HFFc6 (cell line): Measurements from ENCODE around the gene PWWP2B. TPM values are rescaled to one million over a fixed set of nuclear protein-coding genes. Genes with fewer than 3 reads are reported as not detected.

Experiments used
- DNase-seq: peaks from one replicate; pipeline ENCODE4 v3.0.0-alpha.2; 2018
- H3K27ac Mint-ChIP-seq: 2 replicates; pipeline ENCODE4 v1.8.0; 2020; ENCODE audit warnings: mild to moderate bottlenecking, mixed read lengths
- H3K27me3 Mint-ChIP-seq: 2 replicates; pipeline ENCODE4 v1.8.0; 2021; ENCODE audit warnings: mild to moderate bottlenecking, moderate library complexity, mixed read lengths; ENCODE audit not compliant: insufficient read depth
- H3K36me3 Mint-ChIP-seq: 2 replicates; pipeline ENCODE4 v1.8.0; 2021; ENCODE audit warnings: low read depth, mixed read lengths
- H3K4me1 Mint-ChIP-seq: 2 replicates; pipeline ENCODE4 v1.8.0; 2020; ENCODE audit warnings: low read depth, mixed read lengths
- H3K4me3 Mint-ChIP-seq: 2 replicates; pipeline ENCODE4 v1.8.0; 2020; ENCODE audit warnings: mild to moderate bottlenecking, moderate library complexity, mixed read lengths
- H3K9me3 Mint-ChIP-seq: 2 replicates; pipeline ENCODE4 v1.8.0; 2020; ENCODE audit warnings: mild to moderate bottlenecking, mixed read lengths
- total RNA-seq, 6 experiments: library from RNA; stranded (reverse); fragmentation: NEBNext Ultra II Directional; extraction: Animal tissue kit (Norgen Biotek cat#: 25700); gene quantifications; 2 replicates in 1 of 6; 3 replicates in 5 of 6; pipeline ENCODE4 v1.2.3, GENCODE V29; 2021
- TF ChIP-seq, protein P1 (sequence below): fragments of 200-600 bp; sonication (generic); IDR thresholded peaks from 2 replicates; pipeline ENCODE4 v1.5.0; 2021; ENCODE audit warnings: antibody characterized with exemption, mild to moderate bottlenecking

PWWP2B gene
- total RNA-seq, 6 experiments from 2014 or later: 4.1 to 6.3 (median 4.7) TPM

DNA sequence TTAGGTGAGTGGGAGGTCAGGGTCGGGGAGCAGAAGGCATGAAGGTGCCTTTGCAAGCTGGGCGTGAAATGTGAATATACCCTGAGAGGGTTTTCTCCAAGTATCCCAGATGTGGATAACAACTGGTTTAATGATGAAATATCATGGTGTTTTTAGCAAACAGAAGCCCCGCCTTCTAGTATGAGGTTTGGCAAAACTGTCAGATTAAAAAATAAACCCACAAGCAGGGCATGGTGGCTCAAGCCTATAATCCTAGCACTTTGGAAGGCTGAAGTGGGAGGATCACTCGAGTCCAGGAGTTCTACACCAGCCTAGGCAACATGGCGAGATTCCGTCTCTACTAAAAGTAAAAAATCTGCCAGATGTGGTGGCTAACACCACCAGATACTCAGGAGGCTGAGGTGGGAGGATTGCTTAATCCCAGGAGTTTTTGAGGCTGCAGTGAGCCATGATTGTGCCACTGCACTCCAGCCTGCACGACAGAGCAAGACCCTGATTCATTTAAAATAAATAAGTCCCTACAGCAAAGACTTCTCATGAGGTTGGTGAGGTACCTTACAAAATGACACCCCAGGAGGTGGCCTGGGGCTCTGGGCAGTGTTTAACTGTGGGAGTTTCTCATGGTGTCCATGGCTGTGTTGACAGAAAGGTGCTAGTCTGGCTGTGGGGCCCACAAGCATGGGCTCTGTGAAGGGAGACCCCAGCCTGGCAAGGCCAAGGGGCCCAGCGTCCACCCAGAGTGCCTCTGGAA lies 6.7 kb upstream of the PWWP2B start:
- Mint-ChIP-seq H3K4me1 (peaks cover 15% of the 10 kb centered on the region), H3K27me3 (peaks cover 4% of the 10 kb centered on the region), H3K9me3 (no peaks in the 10 kb centered on the region), H3K36me3 (no peaks in the 10 kb centered on the region), H3K27ac (no peak overlapping the region), H3K4me3 (no peak overlapping the region)
- TF ChIP-seq, protein P1, sequence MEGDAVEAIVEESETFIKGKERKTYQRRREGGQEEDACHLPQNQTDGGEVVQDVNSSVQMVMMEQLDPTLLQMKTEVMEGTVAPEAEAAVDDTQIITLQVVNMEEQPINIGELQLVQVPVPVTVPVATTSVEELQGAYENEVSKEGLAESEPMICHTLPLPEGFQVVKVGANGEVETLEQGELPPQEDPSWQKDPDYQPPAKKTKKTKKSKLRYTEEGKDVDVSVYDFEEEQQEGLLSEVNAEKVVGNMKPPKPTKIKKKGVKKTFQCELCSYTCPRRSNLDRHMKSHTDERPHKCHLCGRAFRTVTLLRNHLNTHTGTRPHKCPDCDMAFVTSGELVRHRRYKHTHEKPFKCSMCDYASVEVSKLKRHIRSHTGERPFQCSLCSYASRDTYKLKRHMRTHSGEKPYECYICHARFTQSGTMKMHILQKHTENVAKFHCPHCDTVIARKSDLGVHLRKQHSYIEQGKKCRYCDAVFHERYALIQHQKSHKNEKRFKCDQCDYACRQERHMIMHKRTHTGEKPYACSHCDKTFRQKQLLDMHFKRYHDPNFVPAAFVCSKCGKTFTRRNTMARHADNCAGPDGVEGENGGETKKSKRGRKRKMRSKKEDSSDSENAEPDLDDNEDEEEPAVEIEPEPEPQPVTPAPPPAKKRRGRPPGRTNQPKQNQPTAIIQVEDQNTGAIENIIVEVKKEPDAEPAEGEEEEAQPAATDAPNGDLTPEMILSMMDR: no peak
- DNase-seq: no peak

DNA sequence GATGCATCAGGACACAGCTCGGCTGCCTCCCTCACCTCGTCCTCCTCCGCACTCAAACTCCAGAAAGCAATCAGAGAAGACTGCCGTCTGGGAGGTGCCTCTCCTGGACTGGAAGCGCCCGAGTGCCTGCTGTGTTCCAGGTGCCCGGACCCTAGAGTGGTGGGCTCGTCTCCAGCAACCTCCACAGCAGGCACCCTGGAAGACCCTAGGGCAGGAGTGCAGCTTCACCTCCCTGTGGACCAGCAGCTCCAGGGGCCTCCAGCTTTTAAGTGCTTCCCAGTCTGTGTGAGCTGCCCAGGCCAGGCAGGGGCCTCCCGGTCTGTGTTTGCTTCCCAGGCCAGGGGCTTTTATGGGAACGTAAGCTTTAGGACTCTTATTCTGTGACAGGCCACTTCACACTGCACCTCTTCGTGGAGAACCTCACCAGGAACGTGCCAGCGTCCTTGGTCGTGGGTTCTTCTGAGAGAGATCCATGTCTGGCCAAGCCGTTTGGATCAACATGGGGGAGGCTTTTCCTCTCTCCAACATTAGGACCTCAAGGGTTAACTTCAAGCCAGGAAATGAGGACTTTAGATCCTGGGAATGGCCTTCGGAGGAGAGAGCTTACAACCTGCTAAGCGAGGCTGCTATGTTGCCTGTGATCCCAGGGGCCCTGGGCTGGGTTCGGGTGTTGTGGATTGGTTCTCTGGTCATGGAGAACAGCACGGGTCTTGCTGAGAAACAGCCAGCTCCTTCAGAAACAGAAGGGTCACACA lies 5.9 kb upstream of the PWWP2B start:
- Mint-ChIP-seq H3K27me3 (peaks cover 2% of the 10 kb centered on the region), H3K9me3 (no peaks in the 10 kb centered on the region), H3K4me3 (no peak overlapping the region), H3K36me3 (no peaks in the 10 kb centered on the region), H3K27ac (no peak overlapping the region), H3K4me1 (peaks cover 15% of the 10 kb centered on the region)
- TF ChIP-seq, protein P1: no peak
- no peak for DNase-seq

GRCh38 chr10:132391676-132392020 lies 5.4 kb upstream of the PWWP2B start:
- peaks cover 2% of the 10 kb centered on the region for H3K27me3 Mint-ChIP-seq
- no peaks in the 10 kb centered on the region for H3K9me3 Mint-ChIP-seq
- H3K4me3 Mint-ChIP-seq: no peak overlapping the region
- H3K4me1 Mint-ChIP-seq: peaks cover 15% of the 10 kb centered on the region
- TF ChIP-seq, protein P1: no peak
- no peaks in the 10 kb centered on the region for H3K36me3 Mint-ChIP-seq
- no peak for DNase-seq
- no peak overlapping the region for H3K27ac Mint-ChIP-seq

GRCh38 chr10:132392184-132392800 lies 4.7 kb upstream of the PWWP2B start:
- H3K4me3 Mint-ChIP-seq: no peak overlapping the region
- no peak overlapping the region for H3K27ac Mint-ChIP-seq
- no peaks in the 10 kb centered on the region for H3K9me3 Mint-ChIP-seq
- peaks cover 2% of the 10 kb centered on the region for H3K27me3 Mint-ChIP-seq
- no peak for DNase-seq
- TF ChIP-seq, protein P1: no peak
- no peaks in the 10 kb centered on the region for H3K36me3 Mint-ChIP-seq
- H3K4me1 Mint-ChIP-seq: peaks cover 15% of the 10 kb centered on the region

DNA sequence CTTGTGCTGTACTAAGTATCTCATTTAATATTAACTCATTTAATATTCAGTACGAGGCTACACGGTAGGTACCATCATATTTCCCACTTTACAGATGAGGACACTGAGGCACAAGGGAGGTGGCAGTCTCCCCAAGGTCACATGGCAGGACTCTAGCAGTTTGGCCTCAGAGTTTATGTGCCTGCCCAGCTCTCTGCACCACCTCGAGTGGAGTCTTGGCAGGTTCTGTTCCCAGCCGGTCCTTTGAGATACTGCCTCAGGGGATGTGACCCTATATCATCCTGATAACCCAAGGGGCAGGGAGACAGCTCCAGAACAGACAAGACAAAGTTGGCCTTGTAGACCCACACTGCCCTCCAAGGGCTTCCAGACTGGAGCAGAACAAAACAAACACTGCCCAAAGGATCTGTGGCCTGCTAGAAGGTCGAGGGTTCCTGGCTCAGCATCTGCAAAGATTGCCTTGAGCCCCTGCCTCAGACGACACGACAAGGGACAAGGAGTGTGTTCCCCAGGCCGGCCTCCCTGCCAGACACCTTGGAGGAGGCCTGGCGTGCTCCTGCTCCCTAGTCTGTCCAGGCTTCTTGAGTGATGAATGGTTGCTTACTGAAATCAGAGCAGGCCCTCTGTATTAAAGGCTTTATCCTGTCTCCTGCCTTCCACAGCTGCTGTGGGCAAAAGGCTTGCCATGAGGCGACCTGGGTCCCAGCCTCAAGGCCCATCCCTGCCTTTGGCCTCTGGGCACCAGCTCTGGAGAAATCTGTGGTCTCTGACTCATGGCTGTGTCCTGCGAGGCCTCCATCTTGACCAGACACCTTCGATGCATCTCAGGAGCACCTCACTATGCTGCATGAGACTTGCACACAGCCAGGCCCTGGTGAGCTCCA lies 3.9 kb upstream of the PWWP2B start:
- H3K36me3 Mint-ChIP-seq: no peaks in the 10 kb centered on the region
- peaks cover 2% of the 10 kb centered on the region for H3K27me3 Mint-ChIP-seq
- TF ChIP-seq, protein P1: no peak
- no peak overlapping the region for H3K4me3 Mint-ChIP-seq
- DNase-seq: peak; percentile 71
- H3K9me3 Mint-ChIP-seq: no peaks in the 10 kb centered on the region
- peaks cover 18% of the 10 kb centered on the region for H3K4me1 Mint-ChIP-seq
- peak overlapping the region; percentile 67 for H3K27ac Mint-ChIP-seq
